ENCODE data around the gene QSOX1. TPM values are rescaled to one million over a fixed set of nuclear protein-coding genes. Genes with fewer than 3 reads are reported as not detected.

QSOX1 gene
- total and polyA plus RNA-seq, 9 of the 15 experiments (the other 6 are each of a cell fraction or from before 2014, with no cell fraction given): 4.0 to 53.1 (median 15.0) TPM

- TF ChIP-seq HMGXB4 (CRISPR knock-in tag; IDR thresholded peaks at IDR 0.05) (no peak), POLR2B (IDR thresholded peaks at IDR 0.05; ENCODE audit: low read depth, partially characterized antibody) (no peak), TAL1 (IDR thresholded peaks at IDR 0.05) (no peak), HNRNPH1 (optimal IDR thresholded peaks at IDR 0.05; ENCODE audit: low read depth, low read length) (no peak), HMG20A (CRISPR knock-in tag; conservative IDR thresholded peaks at IDR 0.05) (no peak), EHMT2 (IDR thresholded peaks at IDR 0.05) (no peak), CAMTA2 (CRISPR knock-in tag; conservative IDR thresholded peaks at IDR 0.05) (no peak), ZNF316 (IDR thresholded peaks at IDR 0.05) (peak; percentile 54; the same call in 1 of the 2 replicates), MAFG (tag; conservative IDR thresholded peaks at IDR 0.05) (0 out of 2 replicates have a peak, but pooled peaks have one; percentile 35), SRF (CRISPR knock-in tag; IDR thresholded peaks at IDR 0.05) (no peak), MAFF (IDR thresholded peaks at IDR 0.05; ENCODE audit: low read length) (peak; percentile 61), PKNOX1 (IDR thresholded peaks at IDR 0.05) (no peak), NCOA2 (IDR thresholded peaks at IDR 0.05; ENCODE audit: partially characterized antibody in 2 of 2) (no peak), ZBTB2 (IDR thresholded peaks at IDR 0.05) (no peak), MAFK (IDR thresholded peaks at IDR 0.05; ENCODE audit: low read length) (peak; percentile 24; the same call in 1 of the 2 replicates), ZNF444 (CRISPR knock-in tag; IDR thresholded peaks at IDR 0.05) (no peak), RCOR1 (IDR thresholded peaks at IDR 0.05; ENCODE audit: borderline replicate concordance in 1 of 2, low read depth in 2 of 2, low read length in 2 of 2) (0 out of 4 replicates have a peak, but pooled peaks of 1 of the 2 experiments have one; percentile 4), HOXB6 (CRISPR knock-in tag; IDR thresholded peaks at IDR 0.05; ENCODE audit: borderline replicate concordance) (no peak), FIP1L1 (IDR thresholded peaks at IDR 0.05; ENCODE audit: low read depth, low read length, poor library complexity, severe bottlenecking) (no peak), ZNF274 (IDR thresholded peaks at IDR 0.05; ENCODE audit: borderline replicate concordance, low read depth, low read length) (no peak)
- TF ChIP-seq, protein P1, sequence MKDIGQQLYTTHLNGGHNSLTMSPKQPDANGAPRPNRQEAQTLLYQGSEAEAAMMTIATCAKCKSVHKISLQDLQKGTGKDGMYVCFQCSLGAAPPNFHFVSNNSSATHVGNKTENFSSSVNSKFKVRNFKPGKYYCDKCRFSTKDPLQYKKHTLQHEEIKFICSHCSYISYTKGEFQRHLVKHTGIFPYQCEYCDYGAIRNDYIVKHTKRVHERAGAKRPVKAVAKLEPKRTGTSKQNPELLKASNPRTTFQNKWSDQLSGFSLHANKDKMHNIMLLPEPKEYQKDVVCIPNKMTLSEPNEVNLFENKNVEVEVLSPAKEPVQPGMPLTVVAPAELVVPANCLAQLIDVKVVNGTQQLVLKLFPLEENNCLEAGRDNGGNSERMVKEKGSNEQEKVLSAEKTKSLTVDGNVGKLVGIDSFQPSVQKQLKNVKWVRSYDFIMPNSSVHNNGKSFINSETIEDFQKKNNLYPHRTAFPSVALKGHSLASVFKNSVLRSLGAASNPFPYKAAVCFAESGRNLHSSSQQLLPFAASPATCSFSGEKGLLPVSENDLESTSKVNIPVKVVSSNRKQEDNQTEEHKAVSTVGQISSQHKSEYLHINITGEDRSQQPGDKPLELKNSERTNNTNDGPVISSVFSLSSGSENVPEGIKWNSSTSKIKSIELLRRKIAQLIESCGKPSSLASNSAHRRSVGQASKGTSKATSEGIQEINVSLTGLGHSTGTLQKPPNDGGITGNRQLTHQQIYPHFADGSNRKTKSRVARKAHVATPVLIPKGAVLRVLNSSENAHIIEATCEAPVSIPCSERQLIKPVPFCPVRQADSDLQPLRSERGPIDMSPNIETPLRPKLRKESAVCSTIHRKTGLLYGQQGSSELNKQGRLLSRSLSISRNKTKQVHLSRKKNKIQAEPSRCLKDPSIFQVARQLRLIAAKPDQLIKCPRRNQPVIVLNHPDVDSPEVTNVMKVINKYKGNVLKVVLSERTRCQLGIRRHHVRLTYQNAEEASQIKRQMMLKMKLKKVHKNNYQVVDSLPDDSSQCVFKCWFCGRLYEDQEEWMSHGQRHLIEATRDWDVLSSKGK (CRISPR knock-in tag; IDR thresholded peaks at IDR 0.05): no peak
These were observed 2.1 kb upstream of the QSOX1 start (continued) for GRCh38 chr1:180152588-180152987.

Measured in K562 (cell line).